LNCaP clone FGC (cell line): Measurements from ENCODE around the gene WWC1.
A peak's percentile ranks its signal among the peaks of the same experiment; 100 is the strongest.

ENCODE experiments used
- DNase-seq: peaks from one replicate; pipeline ENCODE4 v3.0.0-alpha.2; 2011; ENCODE audit warnings: low read depth
- H3K4me3 ChIP-seq: 2 replicates; pipeline ENCODE4 v1.5.1; 2011; ENCODE audit warnings: mild to moderate bottlenecking, low read depth, low read length, control low read depth
- TF ChIP-seq, protein P1 (sequence below): IDR thresholded peaks from 2 replicates; pipeline ENCODE4 v1.5.1; 2012; ENCODE audit warnings: mild to moderate bottlenecking; ENCODE audit not compliant: control insufficient read depth, insufficient read depth; ENCODE audit errors: extremely low read depth

Gene WWC1

DNA sequence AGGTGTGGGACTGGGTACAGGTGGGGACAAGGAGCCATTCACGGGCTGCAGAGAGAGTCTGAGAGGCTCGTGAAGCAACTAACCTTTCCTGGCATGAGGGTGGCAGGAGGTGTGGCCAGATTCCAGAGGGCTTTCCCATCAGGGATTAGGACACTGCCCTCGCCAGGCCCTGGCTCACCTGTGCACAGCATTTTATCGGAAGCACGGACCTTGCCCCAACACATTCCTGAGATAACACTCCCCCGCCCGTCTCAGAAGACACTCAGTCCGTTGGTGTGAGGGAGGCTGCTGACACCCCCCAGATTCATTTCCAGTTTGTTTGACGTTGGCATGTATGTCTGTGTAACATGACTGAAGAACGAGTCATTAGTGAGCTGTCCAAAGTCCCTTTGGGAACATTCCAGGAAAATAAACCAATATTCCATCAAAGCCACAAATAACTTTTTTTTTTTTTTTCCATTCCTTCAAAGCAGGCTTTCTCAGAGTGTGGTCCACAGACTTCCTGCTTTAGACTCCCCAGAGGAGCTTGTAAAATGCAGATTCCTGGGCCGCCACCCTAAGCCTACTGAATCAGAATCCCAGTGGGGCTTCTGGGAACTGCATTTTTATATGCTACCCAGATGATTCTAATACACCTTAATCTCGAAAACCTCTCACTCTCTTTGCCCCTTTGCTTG is 23.4 kb downstream of the WWC1 start:
- DNase-seq, result peak; percentile 42
- no peak overlapping the region for H3K4me3 ChIP-seq
- TF ChIP-seq, protein P1, sequence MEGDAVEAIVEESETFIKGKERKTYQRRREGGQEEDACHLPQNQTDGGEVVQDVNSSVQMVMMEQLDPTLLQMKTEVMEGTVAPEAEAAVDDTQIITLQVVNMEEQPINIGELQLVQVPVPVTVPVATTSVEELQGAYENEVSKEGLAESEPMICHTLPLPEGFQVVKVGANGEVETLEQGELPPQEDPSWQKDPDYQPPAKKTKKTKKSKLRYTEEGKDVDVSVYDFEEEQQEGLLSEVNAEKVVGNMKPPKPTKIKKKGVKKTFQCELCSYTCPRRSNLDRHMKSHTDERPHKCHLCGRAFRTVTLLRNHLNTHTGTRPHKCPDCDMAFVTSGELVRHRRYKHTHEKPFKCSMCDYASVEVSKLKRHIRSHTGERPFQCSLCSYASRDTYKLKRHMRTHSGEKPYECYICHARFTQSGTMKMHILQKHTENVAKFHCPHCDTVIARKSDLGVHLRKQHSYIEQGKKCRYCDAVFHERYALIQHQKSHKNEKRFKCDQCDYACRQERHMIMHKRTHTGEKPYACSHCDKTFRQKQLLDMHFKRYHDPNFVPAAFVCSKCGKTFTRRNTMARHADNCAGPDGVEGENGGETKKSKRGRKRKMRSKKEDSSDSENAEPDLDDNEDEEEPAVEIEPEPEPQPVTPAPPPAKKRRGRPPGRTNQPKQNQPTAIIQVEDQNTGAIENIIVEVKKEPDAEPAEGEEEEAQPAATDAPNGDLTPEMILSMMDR, result 0 out of 2 replicates have a peak, but pooled peaks have one; percentile 7

DNA sequence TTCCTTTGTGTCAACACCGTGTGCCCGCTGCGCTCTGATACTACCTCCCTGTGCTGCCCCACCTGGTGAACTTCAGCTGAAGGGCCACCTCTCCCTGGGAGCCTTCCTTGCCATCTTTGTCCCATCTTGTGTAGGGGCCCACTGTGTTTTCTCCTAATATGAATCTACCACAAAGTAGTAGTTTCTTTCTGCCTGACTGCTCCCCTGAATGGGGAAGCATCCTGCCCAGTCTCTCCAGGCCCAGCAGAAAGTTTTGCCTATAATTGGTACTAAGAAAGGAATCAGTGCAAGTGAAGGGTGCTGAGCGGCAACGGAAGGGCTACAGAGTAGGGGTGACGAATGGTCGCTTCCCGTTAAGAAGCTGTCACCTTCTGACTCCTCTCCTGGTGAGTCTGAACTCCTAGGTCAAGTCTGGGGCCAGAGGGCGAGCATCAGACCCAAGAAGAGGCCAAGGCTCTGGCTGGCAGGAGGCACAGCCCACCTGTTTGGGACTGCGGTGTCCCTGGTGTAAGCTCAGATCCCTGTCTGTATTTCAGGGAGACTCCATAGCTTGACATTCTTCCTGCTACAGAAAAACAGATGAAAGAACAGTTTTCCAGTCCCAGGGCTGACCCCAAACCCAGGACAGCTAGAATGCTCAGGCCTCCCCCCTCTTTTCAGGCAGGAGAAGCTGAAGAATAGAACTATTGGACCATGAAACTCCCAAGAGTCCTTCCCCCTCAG is 24.1 kb downstream of the WWC1 start:
- DNase-seq, result no peak
- H3K4me3 ChIP-seq, result peak overlapping the region; percentile 30; the same call in 1 of the 2 replicates
- TF ChIP-seq, protein P1, result no peak

DNA sequence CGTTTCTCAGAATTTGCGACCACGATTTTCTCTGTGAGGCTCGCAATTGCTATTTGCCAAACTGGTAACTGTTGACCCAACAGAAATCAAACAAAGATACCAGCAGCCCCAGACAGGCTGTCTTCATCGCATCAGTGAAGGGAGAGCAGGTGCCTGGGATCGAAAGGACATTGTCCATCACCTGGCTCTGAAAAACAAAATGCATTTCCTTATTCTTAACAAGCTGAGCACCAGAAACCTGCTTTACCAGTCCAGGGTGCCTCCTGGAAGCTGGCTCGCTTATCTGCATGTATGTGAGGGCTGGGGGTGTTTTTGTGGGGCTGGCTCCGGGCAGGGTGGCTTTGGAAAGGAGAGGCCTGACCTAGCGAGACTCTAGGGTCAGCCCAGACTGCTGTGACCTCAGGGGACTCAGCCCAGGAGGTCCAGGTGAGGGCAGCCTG is 24.7 kb downstream of the WWC1 start:
- peak overlapping the region; percentile 30 for H3K4me3 ChIP-seq
- DNase-seq, result peak; percentile 87
- TF ChIP-seq, protein P1, result no peak

DNA sequence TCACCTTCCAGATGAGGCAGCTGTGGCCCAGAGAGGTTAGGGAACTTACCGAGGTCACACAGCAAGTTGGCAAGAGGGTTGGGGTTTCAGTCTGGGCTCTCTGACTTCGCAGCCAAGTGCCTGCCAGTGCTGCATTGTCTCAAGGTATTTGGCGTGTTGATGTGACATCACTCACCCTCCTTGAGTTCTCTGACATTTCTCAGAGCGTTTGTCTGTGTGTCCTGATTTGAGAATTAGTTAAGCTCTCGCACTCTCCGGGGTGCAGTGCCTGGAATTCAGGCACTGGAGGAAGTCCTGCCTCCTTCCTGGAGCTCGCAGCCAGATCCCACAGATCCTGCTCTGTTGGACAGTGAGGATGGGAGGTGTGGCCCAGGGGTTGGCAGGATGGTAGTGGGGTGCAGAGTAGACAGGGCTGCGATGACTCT is 25.7 kb downstream of the WWC1 start:
- no peak overlapping the region for H3K4me3 ChIP-seq
- no peak for DNase-seq
- TF ChIP-seq, protein P1, result no peak

DNA sequence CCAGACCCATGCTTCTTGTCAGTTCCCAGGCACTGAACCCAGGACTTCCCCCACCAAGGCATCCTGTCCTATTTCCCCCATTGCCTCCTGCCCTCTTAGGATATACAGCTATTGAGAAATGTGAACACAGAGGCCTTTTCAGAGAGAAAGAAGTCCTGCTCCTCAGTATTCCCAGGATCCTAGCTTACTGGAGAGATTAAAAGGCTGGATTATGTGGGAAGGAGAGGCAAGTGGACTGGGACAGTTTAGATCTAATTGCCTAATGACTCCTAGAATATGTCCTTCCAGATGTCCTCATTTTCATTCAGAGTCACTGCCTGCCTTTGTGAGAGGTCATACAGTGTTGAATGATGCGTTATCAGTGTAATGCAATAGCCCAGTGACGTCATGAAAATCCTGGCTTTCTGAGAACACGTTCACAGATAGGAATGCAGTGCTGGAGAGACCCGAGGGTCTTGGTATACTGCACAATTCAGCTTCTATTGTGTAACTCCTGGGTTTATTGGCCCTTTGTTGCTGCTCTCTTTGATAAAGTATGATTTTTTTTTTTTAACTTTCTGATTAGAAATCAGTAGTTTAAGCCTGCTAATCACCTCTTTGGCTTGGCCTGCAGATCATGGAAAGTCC is 26.2 kb downstream of the WWC1 start:
- H3K4me3 ChIP-seq, result no peak overlapping the region
- DNase-seq, result no peak
- TF ChIP-seq, protein P1, result no peak

DNA sequence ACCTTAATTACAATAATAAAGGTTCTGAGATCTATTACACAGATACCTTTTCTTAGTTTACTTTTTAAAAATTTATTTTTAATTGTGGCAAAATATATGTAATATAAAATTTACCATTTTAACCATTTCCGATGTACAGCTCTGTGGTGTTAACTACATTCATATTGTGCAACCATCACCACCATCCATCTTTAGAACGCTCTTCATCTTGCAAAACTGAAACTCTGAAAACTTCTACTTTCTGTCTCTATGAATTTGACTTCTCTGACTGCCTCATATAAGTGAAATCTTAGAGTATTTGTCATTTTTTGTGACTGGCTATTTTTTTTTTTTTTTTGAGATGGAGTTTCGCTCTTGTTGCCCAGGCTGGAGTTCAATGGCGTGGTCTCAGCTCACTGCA is 26.8 kb downstream of the WWC1 start:
- no peak for DNase-seq
- no peak overlapping the region for H3K4me3 ChIP-seq
- TF ChIP-seq, protein P1, result no peak
